ENCODE data around the gene GLT6D1. TPM values are rescaled to one million over a fixed set of nuclear protein-coding genes. Genes with fewer than 3 reads are reported as not detected.
"Not testable (repeated sequence)": the region's sequence is repeated elsewhere in the genome, so short reads cannot be mapped to it uniquely, and the experiment has no call there.

The GLT6D1 gene
- total RNA-seq, 2 donors from 2014 or later: not detected

DNA sequence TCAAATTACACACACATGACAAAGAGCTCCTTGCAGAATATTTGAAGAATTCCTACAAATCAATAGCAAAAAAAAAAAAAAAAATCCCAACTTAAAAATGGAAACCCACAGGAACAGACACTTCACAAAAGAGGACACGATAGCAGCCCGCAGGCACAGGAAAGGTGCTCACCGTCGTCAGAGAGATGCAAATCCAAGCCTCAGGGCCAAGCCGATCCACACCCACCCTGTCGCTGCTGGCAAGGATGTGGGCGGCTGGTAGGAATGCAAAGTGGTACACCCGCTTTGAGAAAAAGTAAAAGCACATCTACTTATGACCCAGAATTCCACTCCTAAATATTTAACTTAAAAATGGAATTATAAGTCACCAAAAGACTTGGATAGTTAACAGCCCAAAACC lies 34.6 kb upstream of the GLT6D1 start:
- H3K4me3 ChIP-seq: no peak overlapping the region
- no peaks in the 10 kb centered on the region for H3K36me3 ChIP-seq
- no peaks in the 10 kb centered on the region for H3K27me3 ChIP-seq
- DNase-seq (ENCODE audit: low spot score): no peak
- H3K9me3 ChIP-seq: no peaks in the 10 kb centered on the region
- H3K27ac ChIP-seq: no peak overlapping the region
- no peaks in the 10 kb centered on the region for H3K4me1 ChIP-seq
- TF ChIP-seq, protein P1, sequence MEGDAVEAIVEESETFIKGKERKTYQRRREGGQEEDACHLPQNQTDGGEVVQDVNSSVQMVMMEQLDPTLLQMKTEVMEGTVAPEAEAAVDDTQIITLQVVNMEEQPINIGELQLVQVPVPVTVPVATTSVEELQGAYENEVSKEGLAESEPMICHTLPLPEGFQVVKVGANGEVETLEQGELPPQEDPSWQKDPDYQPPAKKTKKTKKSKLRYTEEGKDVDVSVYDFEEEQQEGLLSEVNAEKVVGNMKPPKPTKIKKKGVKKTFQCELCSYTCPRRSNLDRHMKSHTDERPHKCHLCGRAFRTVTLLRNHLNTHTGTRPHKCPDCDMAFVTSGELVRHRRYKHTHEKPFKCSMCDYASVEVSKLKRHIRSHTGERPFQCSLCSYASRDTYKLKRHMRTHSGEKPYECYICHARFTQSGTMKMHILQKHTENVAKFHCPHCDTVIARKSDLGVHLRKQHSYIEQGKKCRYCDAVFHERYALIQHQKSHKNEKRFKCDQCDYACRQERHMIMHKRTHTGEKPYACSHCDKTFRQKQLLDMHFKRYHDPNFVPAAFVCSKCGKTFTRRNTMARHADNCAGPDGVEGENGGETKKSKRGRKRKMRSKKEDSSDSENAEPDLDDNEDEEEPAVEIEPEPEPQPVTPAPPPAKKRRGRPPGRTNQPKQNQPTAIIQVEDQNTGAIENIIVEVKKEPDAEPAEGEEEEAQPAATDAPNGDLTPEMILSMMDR (IDR thresholded peaks at IDR 0.05): no peak

DNA sequence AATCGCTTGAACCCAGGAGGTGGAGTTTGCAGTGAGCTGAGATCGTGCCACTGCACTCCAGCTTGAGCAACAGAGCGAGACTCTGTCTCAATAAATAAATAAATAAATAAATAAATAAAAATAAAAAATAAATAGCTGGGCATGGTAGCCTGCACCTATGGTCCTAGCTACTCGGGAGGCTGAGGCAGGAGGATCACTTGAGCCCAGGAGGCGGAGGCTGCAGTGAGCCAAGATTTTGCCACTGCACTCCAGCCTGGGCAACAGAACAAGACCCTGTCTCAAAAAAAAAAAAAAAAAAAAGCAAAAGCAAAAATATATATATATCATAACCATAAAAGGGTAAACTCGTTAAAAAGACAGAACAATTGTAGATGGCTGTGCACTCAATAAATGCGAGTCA lies 33.4 kb upstream of the GLT6D1 start:
- DNase-seq (ENCODE audit: low spot score); H3K36me3 ChIP-seq; H3K4me3 ChIP-seq; H3K9me3 ChIP-seq; H3K27ac ChIP-seq; H3K4me1 ChIP-seq; H3K27me3 ChIP-seq: not testable (repeated sequence)

DNA sequence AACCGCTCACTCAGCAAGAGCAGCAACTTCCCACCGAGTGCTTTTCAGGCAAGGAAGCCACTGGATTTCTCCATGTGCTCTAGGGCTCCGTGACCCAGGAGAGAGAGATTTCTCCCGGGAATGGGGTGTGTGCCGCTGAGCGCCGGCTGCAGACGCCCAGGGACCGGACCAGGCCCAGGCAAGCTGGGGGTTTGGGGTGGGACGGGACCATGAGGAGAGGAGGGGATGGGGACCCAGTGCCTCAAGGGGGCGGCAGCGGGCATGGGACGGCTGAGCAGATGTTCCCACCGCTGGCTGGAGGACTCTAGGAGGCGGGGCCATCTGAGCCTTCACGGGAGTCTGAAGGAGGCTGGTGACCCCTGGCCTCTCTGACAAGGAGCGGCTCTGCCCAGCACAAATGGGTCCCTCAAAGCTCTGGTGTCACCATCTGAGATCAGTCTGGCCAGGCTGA lies 32.3 kb upstream of the GLT6D1 start:
- no peak for DNase-seq (ENCODE audit: low spot score)
- no peak overlapping the region for H3K27ac ChIP-seq
- H3K27me3 ChIP-seq: no peaks in the 10 kb centered on the region
- no peaks in the 10 kb centered on the region for H3K4me1 ChIP-seq
- H3K36me3 ChIP-seq: no peaks in the 10 kb centered on the region
- TF ChIP-seq, protein P1 (IDR thresholded peaks at IDR 0.05): no peak
- no peaks in the 10 kb centered on the region for H3K9me3 ChIP-seq
- H3K4me3 ChIP-seq: no peak overlapping the region

DNA sequence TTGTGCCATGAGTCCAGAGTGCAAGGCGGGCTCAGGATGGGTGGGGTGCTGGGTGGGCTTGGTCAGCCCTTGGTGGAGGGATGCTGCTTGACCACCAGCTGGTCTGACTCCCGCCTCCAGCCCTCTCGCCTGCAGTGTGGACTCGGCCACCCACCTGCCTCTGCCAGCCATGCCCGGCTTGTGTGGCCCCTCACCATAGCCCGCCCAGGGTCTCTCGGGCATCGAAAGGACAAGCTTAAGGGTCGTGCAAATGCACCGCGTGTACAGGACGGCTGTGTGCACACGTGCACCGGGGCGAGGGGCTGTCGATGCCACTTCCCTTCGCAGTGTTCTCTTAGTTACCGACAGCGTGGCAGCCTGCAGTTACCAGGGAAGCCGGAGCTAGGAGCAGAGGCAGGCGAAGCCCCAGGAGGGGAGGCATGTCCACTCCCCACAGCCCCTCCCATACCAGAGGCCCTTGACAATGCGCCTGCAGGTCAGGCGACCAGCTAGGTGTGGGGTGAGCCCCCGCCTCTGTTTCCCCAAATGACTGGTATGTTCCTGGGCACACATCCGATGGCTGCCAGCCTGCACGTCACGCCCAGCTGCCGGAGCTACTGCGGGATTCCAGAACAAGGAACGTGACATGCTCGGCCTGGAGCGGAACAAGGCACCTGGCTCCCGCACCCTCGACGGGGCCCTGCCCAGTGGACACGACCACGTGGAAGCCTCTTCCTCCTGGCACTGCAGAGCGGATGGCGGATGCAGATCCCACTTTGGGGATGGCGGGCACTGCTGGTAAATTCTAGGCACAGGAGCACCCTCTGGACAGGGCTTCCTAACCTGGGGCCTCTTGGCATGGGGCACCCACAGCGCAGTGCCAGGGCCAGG lies 31.6 kb upstream of the GLT6D1 start:
- no peak overlapping the region for H3K27ac ChIP-seq
- H3K4me1 ChIP-seq: no peaks in the 10 kb centered on the region
- no peaks in the 10 kb centered on the region for H3K9me3 ChIP-seq
- TF ChIP-seq, protein P1 (IDR thresholded peaks at IDR 0.05): no peak
- DNase-seq (ENCODE audit: low spot score): no peak
- H3K27me3 ChIP-seq: no peaks in the 10 kb centered on the region
- H3K4me3 ChIP-seq: no peak overlapping the region
- no peaks in the 10 kb centered on the region for H3K36me3 ChIP-seq

DNA sequence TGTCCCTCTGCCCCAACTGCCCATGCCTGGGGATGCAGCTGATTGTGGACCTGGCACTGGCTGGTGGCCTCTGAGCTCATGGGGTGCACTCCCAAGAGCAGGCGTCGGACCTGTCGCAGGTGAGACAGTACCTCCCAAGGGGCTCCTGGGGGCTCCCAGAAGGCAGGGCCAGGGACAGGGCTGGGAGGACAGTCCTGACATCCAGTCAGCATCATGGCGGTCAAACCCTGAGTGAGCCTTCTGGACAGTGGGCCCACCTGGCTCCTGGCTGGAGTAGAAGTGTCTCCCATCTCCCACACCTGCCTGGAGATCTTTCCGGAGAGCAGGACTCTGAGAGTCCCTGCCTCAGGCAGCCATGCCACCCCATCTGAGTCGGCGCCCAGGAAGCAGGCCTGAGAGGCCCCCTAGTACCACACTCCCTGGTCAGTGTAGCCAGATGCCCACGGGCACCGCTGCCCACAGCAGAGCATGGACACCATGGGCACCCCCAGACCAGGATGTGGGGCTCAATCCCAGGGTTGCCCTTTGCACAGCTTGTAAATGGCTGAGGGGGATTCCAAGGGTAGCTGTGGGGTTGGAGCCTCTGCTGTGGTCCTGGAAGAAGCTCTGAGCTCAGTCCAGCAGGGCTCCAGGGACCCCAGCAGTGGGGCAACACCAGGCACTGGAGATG lies 30.4 kb upstream of the GLT6D1 start:
- Histone ChIP-seq H3K9me3 (no peaks in the 10 kb centered on the region), H3K4me3 (no peak overlapping the region), H3K36me3 (no peaks in the 10 kb centered on the region), H3K27me3 (no peaks in the 10 kb centered on the region), H3K4me1 (no peaks in the 10 kb centered on the region), H3K27ac (no peak overlapping the region)
- DNase-seq (ENCODE audit: low spot score): no peak
- TF ChIP-seq, protein P1 (IDR thresholded peaks at IDR 0.05): no peak

DNA sequence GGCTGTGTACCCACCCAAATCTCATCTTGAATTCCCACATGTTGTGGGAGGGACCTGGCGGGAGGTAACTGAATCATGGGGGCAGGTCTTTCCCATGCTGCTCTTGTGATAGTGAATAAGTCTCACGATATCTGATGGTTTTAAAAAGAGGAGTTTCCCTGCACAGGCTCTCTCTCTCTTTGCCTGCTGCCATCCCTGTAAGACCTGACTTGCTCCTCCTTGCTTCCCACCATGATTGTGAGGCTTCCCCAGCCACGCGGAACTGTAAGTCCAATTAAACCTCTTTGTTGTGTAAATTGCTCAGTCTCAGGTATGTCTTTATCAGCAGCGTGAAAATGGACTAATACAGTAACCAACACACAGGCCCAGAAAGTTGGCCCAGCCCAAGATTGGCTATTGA lies 29.7 kb upstream of the GLT6D1 start:
- H3K27ac ChIP-seq; H3K4me3 ChIP-seq; H3K4me1 ChIP-seq; H3K36me3 ChIP-seq; H3K9me3 ChIP-seq; DNase-seq (ENCODE audit: low spot score); H3K27me3 ChIP-seq: not testable (repeated sequence)
